ENCODE data around the gene RNF214. TPM values are rescaled to one million over a fixed set of nuclear protein-coding genes. Genes with fewer than 3 reads are reported as not detected.

The RNF214 gene
- total and polyA plus RNA-seq, 2 donors (not counting 1 experiment from before 2014, with no cell fraction given), result 16.0 to 36.1 TPM

DNA sequence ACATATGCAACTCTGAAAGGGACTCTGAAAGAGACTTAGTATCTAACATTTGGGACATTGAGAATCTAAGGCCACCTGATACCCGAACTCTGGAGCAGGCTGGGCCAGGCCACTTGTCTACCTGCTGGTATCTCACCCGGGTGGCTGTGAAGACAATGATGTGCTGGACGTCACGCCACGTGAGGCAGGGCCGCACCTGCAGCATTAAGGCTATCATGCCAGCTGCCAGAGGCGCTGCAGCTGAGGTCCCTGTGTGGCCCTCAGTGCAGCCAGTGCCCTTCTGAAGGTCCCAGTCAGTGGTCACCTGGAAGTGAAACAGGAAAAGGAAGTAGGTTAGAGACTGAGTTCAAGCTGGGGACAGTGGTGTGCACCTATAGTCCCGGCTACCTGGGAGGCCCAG, 13.0 kb upstream of the RNF214 start:
- Mint-ChIP-seq H3K27me3 (no peaks in the 10 kb centered on the region), H3K27ac (no peak overlapping the region), H3K9me3 (ENCODE audit: insufficient read depth) (no peaks in the 10 kb centered on the region), H3K4me3 (no peak overlapping the region), H3K4me1 (peaks cover 4% of the 10 kb centered on the region)
- no peaks in the 10 kb centered on the region for H3K4me1 ChIP-seq (ENCODE audit: control insufficient read depth in 2 of 2, insufficient read depth in 2 of 2, low read length in 2 of 2)
- intact Hi-C loops (cut with micrococcal nuclease), result no loop called here
- H3K79me2 ChIP-seq (ENCODE audit: control insufficient read depth, insufficient read depth, low read length), result peaks cover 50% of the 10 kb centered on the region
- H3K9ac ChIP-seq (ENCODE audit: low read length), result no peak overlapping the region
- ATAC-seq (ENCODE audit: low read depth) (no peak), DNase-seq (no peak)
- H3K36me3 ChIP-seq (replicated peaks in 1 of 2; ENCODE audit: control extremely low read depth in 1 of 2, control insufficient read depth in 1 of 2, extremely low read depth in 1 of 2, insufficient read depth in 2 of 2, low read length in 1 of 2), result peaks cover 7 to 89% of the 10 kb centered on the region in 2 experiments
- TF ChIP-seq, protein P1, sequence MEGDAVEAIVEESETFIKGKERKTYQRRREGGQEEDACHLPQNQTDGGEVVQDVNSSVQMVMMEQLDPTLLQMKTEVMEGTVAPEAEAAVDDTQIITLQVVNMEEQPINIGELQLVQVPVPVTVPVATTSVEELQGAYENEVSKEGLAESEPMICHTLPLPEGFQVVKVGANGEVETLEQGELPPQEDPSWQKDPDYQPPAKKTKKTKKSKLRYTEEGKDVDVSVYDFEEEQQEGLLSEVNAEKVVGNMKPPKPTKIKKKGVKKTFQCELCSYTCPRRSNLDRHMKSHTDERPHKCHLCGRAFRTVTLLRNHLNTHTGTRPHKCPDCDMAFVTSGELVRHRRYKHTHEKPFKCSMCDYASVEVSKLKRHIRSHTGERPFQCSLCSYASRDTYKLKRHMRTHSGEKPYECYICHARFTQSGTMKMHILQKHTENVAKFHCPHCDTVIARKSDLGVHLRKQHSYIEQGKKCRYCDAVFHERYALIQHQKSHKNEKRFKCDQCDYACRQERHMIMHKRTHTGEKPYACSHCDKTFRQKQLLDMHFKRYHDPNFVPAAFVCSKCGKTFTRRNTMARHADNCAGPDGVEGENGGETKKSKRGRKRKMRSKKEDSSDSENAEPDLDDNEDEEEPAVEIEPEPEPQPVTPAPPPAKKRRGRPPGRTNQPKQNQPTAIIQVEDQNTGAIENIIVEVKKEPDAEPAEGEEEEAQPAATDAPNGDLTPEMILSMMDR (IDR thresholded peaks at IDR 0.05), result no peak
- no peak for TF ChIP-seq EZH2 (IDR thresholded peaks at IDR 0.05; ENCODE audit: borderline replicate concordance, insufficient read depth, low read depth, low read length, poor library complexity, severe bottlenecking)
- no peak overlapping the region for H3K27ac ChIP-seq (ENCODE audit: low read length in 2 of 2)
- H4K20me1 ChIP-seq (ENCODE audit: control insufficient read depth, insufficient read depth, low read length, poor library complexity, severe bottlenecking), result peaks cover 21% of the 10 kb centered on the region
- H3K4me2 ChIP-seq (replicated peaks; ENCODE audit: low read depth, low read length, poor library complexity, severe bottlenecking), result no peak overlapping the region
- H3K4me3 ChIP-seq (ENCODE audit: control extremely low read depth in 1 of 5, extremely low read depth in 1 of 5, insufficient read depth in 1 of 5, low read depth in 2 of 5, low read length in 4 of 5), result no peak overlapping the region
- no peaks in the 10 kb centered on the region for H3K9me3 ChIP-seq (ENCODE audit: control extremely low read depth in 1 of 3, control insufficient read depth in 2 of 3, insufficient read depth in 1 of 3, low read length in 2 of 3)
- H2AFZ ChIP-seq (ENCODE audit: insufficient read depth, low read depth, low read length, poor library complexity, severe bottlenecking), result no peak overlapping the region
- 94% methylated on average over 7 of the region's 8 CpGs for WGBS (ENCODE audit: insufficient coverage)
- ChIA-PET CTCF (interaction anchor here (1.0 to 19.9 kb wide), 3 partner anchors 11 to 109 kb away, joined by 3 to 309 read pairs (median 3); partner anchors contain the start of gene SIDT2), POLR2A (no interaction called here)
- H3K27me3 ChIP-seq (replicated peaks in 1 of 4; ENCODE audit: control extremely low read depth in 1 of 4, control insufficient read depth in 3 of 4, insufficient read depth in 4 of 4, low read length in 3 of 4), result no peaks in the 10 kb centered on the region

GRCh38 chr11:117219995-117220394, 12.5 kb upstream of the RNF214 start:
- WGBS (ENCODE audit: insufficient coverage), result 96% methylated on average over 4 of the region's 4 CpGs
- Histone ChIP-seq H4K20me1 (ENCODE audit: control insufficient read depth, insufficient read depth, low read length, poor library complexity, severe bottlenecking) (peaks cover 22% of the 10 kb centered on the region), H3K4me1 (ENCODE audit: control insufficient read depth in 2 of 2, insufficient read depth in 2 of 2, low read length in 2 of 2) (no peaks in the 10 kb centered on the region), H3K36me3 (replicated peaks in 1 of 2; ENCODE audit: control extremely low read depth in 1 of 2, control insufficient read depth in 1 of 2, extremely low read depth in 1 of 2, insufficient read depth in 2 of 2, low read length in 1 of 2) (peaks cover 7 to 92% of the 10 kb centered on the region in 2 experiments), H2AFZ (ENCODE audit: insufficient read depth, low read depth, low read length, poor library complexity, severe bottlenecking) (no peak overlapping the region), H3K9ac (ENCODE audit: low read length) (no peak overlapping the region), H3K9me3 (ENCODE audit: control extremely low read depth in 1 of 3, control insufficient read depth in 2 of 3, insufficient read depth in 1 of 3, low read length in 2 of 3) (no peaks in the 10 kb centered on the region), H3K4me3 (ENCODE audit: control extremely low read depth in 1 of 5, extremely low read depth in 1 of 5, insufficient read depth in 1 of 5, low read depth in 2 of 5, low read length in 4 of 5) (no peak overlapping the region), H3K27me3 (replicated peaks in 1 of 4; ENCODE audit: control extremely low read depth in 1 of 4, control insufficient read depth in 3 of 4, insufficient read depth in 4 of 4, low read length in 3 of 4) (no peaks in the 10 kb centered on the region), H3K4me2 (replicated peaks; ENCODE audit: low read depth, low read length, poor library complexity, severe bottlenecking) (no peak overlapping the region), H3K27ac (ENCODE audit: low read length in 2 of 2) (no peak overlapping the region), H3K79me2 (ENCODE audit: control insufficient read depth, insufficient read depth, low read length) (peaks cover 50% of the 10 kb centered on the region)
- DNase-seq (no peak), ATAC-seq (ENCODE audit: low read depth) (no peak)
- Mint-ChIP-seq H3K4me3 (no peak overlapping the region), H3K27me3 (no peaks in the 10 kb centered on the region), H3K9me3 (ENCODE audit: insufficient read depth) (no peaks in the 10 kb centered on the region), H3K4me1 (peaks cover 4% of the 10 kb centered on the region), H3K27ac (no peak overlapping the region)
- ChIA-PET CTCF (interaction anchor here (1.0 to 19.9 kb wide), 3 partner anchors 10 to 110 kb away, joined by 3 to 309 read pairs (median 3); partner anchors contain the start of gene SIDT2), POLR2A (interaction anchor here (0.6 to 1.0 kb wide), 3 partner anchors 8 to 71 kb away, joined by 3 to 4 read pairs (median 3); partner anchors contain the start of gene SIDT2)
- no peak for TF ChIP-seq EZH2 (IDR thresholded peaks at IDR 0.05; ENCODE audit: borderline replicate concordance, insufficient read depth, low read depth, low read length, poor library complexity, severe bottlenecking)
- TF ChIP-seq, protein P1 (IDR thresholded peaks at IDR 0.05), result no peak
- intact Hi-C loops (cut with micrococcal nuclease), result no loop called here
